Neural progenitor cell (in vitro differentiated cells): Measurements from ENCODE around the gene PKD2L2. TPM values are rescaled to one million over a fixed set of nuclear protein-coding genes. Genes with fewer than 3 reads are reported as not detected.
"Not testable (repeated sequence)": the region's sequence is repeated elsewhere in the genome, so short reads cannot be mapped to it uniquely, and the experiment has no call there.

Source experiments
- DNase-seq: peaks from one replicate; pipeline ENCODE4 v3.0.0-alpha.2; 2016; ENCODE audit warnings: low spot score
- H2AFZ ChIP-seq: fragments of 200-600 bp; sonication (generic); replicated peaks from 2 replicates; pipeline ENCODE4 v1.6.1; 2016; ENCODE audit warnings: antibody characterized with exemption
- H3F3A ChIP-seq: fragments of 200-600 bp; sonication (generic); 2 replicates; pipeline ENCODE4 v1.6.1; 2016; ENCODE audit warnings: antibody characterized with exemption, low read depth
- H3K27ac ChIP-seq: fragments of 200-600 bp; sonication (generic); 2 replicates; pipeline ENCODE4 v1.5.1; 2016; ENCODE audit warnings: mild to moderate bottlenecking
- H3K27me3 ChIP-seq: fragments of 200-600 bp; sonication (generic); 2 replicates; pipeline ENCODE4 v1.6.1; 2016; ENCODE audit warnings: mild to moderate bottlenecking, moderate library complexity
- H3K36me3 ChIP-seq: fragments of 200-600 bp; sonication (generic); 2 replicates; pipeline ENCODE4 v1.5.1; 2016
- H3K4me1 ChIP-seq: fragments of 200-600 bp; sonication (generic); 2 replicates; pipeline ENCODE4 v1.6.1; 2016; ENCODE audit warnings: mixed run types
- H3K4me2 ChIP-seq: fragments of 200-600 bp; sonication (generic); 2 replicates; pipeline ENCODE4 v1.6.1; 2016
- H3K4me3 ChIP-seq: fragments of 200-600 bp; sonication (generic); 2 replicates; pipeline ENCODE4 v1.5.1; 2016
- H3K79me2 ChIP-seq: fragments of 200-600 bp; sonication (generic); 2 replicates; pipeline ENCODE4 v1.6.1; 2016; ENCODE audit warnings: low read depth
- H3K9ac ChIP-seq: fragments of 200-600 bp; sonication (generic); 2 replicates; pipeline ENCODE4 v1.6.1; 2016
- H3K9me3 ChIP-seq: fragments of 200-600 bp; sonication (generic); 2 replicates; pipeline ENCODE4 v1.5.1; 2016; ENCODE audit warnings: low read depth
- H4K20me1 ChIP-seq: fragments of 200-600 bp; sonication (generic); 2 replicates; pipeline ENCODE4 v1.6.1; 2016; ENCODE audit warnings: low read depth
- H3K27ac Mint-ChIP-seq: 3 replicates; pipeline ENCODE4 v1.8.0; 2021; ENCODE audit warnings: mixed read lengths
- H3K27me3 Mint-ChIP-seq: 2 replicates; pipeline ENCODE4 v1.8.0; 2022; ENCODE audit warnings: low read depth, mild to moderate bottlenecking, inconsistent platforms, moderate library complexity, mixed read lengths; ENCODE audit not compliant: insufficient read depth
- H3K36me3 Mint-ChIP-seq: 3 replicates; pipeline ENCODE4 v1.8.0; 2021; ENCODE audit warnings: mixed read lengths
- H3K4me1 Mint-ChIP-seq: 3 replicates; pipeline ENCODE4 v1.8.0; 2021; ENCODE audit warnings: mixed read lengths
- H3K4me3 Mint-ChIP-seq: 3 replicates; pipeline ENCODE4 v1.8.0; 2021; ENCODE audit warnings: mild to moderate bottlenecking, moderate library complexity, mixed read lengths
- H3K9me3 Mint-ChIP-seq: 3 replicates; pipeline ENCODE4 v1.8.0; 2020; ENCODE audit warnings: mixed read lengths
- CTCF ChIP-seq: fragments of 200-600 bp; sonication (generic); IDR thresholded peaks from 2 replicates; pipeline ENCODE4 v1.5.1; 2017; ENCODE audit warnings: antibody characterized with exemption, mild to moderate bottlenecking
- EZH2 ChIP-seq: fragments of 200-600 bp; sonication (generic); IDR thresholded peaks from 2 replicates; pipeline ENCODE4 v1.6.1; 2017; ENCODE audit warnings: antibody characterized with exemption, mild to moderate bottlenecking, moderate library complexity
- EZH2phosphoT487 ChIP-seq: fragments of 200-600 bp; sonication (generic); IDR thresholded peaks from 2 replicates; pipeline ENCODE4 v1.6.1; 2017; ENCODE audit warnings: antibody characterized with exemption
- total RNA-seq: library from RNA; depleted of rRNA; stranded (reverse); fragments of >200 nt; gene quantifications from 2 replicates; pipeline ENCODE4 v1.2.3, GENCODE V29; 2015; ENCODE audit warnings: low replicate concordance

PKD2L2 gene
- total RNA-seq, 1 donor from 2014 or later: not detected

- no peaks in the 10 kb centered on the region for H3K79me2 ChIP-seq
- no peak for TF ChIP-seq EZH2
- TF ChIP-seq CTCF: no peak
- no peak for TF ChIP-seq EZH2phosphoT487
These were observed 27.0 kb upstream of the PKD2L2 start for GRCh38 chr5:137862251-137862650.

GRCh38 chr5:137863653-137864052 lies 25.6 kb upstream of the PKD2L2 start:
- DNase-seq, H3K79me2 ChIP-seq, H3K4me3 Mint-ChIP-seq, H3K4me1 ChIP-seq, H3K4me1 Mint-ChIP-seq, H3F3A ChIP-seq, H3K4me2 ChIP-seq, H3K27ac ChIP-seq, H4K20me1 ChIP-seq, H3K9me3 Mint-ChIP-seq, H3K4me3 ChIP-seq, H3K9ac ChIP-seq, H3K27me3 ChIP-seq, H3K36me3 Mint-ChIP-seq, H3K36me3 ChIP-seq, H3K27ac Mint-ChIP-seq, H3K9me3 ChIP-seq, H3K27me3 Mint-ChIP-seq, H2AFZ ChIP-seq: not testable (repeated sequence)

More at GRCh38 chr5:137862251-137862650, 27.0 kb upstream of the PKD2L2 start:
- Histone ChIP-seq H3K27ac (no peak overlapping the region), H3K9ac (no peak overlapping the region), H3K4me1 (no peaks in the 10 kb centered on the region), H4K20me1 (no peaks in the 10 kb centered on the region), H3K36me3 (no peaks in the 10 kb centered on the region), H3K27me3 (no peaks in the 10 kb centered on the region), H2AFZ (no peak overlapping the region), H3K9me3 (no peaks in the 10 kb centered on the region), H3K4me3 (no peak overlapping the region), H3F3A (no peaks in the 10 kb centered on the region), H3K4me2 (no peak overlapping the region)
- Mint-ChIP-seq H3K27me3 (no peaks in the 10 kb centered on the region), H3K36me3 (no peaks in the 10 kb centered on the region), H3K4me3 (no peak overlapping the region), H3K4me1 (no peaks in the 10 kb centered on the region), H3K9me3 (no peaks in the 10 kb centered on the region), H3K27ac (no peak overlapping the region)
- no peak for DNase-seq

GRCh38 chr5:137866541-137867388 lies 22.5 kb upstream of the PKD2L2 start:
- Mint-ChIP-seq H3K27ac (no peak overlapping the region), H3K4me3 (no peak overlapping the region), H3K36me3 (no peaks in the 10 kb centered on the region), H3K9me3 (no peaks in the 10 kb centered on the region), H3K27me3 (no peaks in the 10 kb centered on the region), H3K4me1 (peaks cover 20% of the 10 kb centered on the region)
- Histone ChIP-seq H2AFZ (no peak overlapping the region), H3K27ac (no peak overlapping the region), H3F3A (no peaks in the 10 kb centered on the region), H3K36me3 (no peaks in the 10 kb centered on the region), H3K27me3 (no peaks in the 10 kb centered on the region), H4K20me1 (no peaks in the 10 kb centered on the region), H3K4me1 (no peaks in the 10 kb centered on the region), H3K9ac (no peak overlapping the region), H3K4me3 (no peak overlapping the region), H3K9me3 (no peaks in the 10 kb centered on the region), H3K79me2 (no peaks in the 10 kb centered on the region), H3K4me2 (no peak overlapping the region)
- no peak for TF ChIP-seq EZH2
- TF ChIP-seq EZH2phosphoT487: no peak
- no peak for TF ChIP-seq CTCF
- no peak for DNase-seq

- Histone ChIP-seq H3K9ac (no peak within 1 kb of the TSS), H3K27ac (no peak within 1 kb of the TSS), H3K4me3 (no peak within 1 kb of the TSS), H3K27me3 (no peaks in the 10 kb centered on the region), H3K4me2 (no peak within 1 kb of the TSS), H3K79me2 (no peaks in the 10 kb centered on the region), H3F3A (no peaks in the 10 kb centered on the region), H3K9me3 (no peaks in the 10 kb centered on the region), H3K36me3 (no peaks in the 10 kb centered on the region), H2AFZ (no peak within 1 kb of the TSS), H3K4me1 (peaks cover 8% of the 10 kb centered on the region), H4K20me1 (no peaks in the 10 kb centered on the region)
- no peak within 1 kb of the TSS for H3K27ac Mint-ChIP-seq
- no peak for DNase-seq
- H3K4me3 Mint-ChIP-seq: no peak within 1 kb of the TSS
- H3K36me3 Mint-ChIP-seq: no peaks in the 10 kb centered on the region
- no peaks in the 10 kb centered on the region for H3K27me3 Mint-ChIP-seq
- H3K4me1 Mint-ChIP-seq: peaks cover 26% of the 10 kb centered on the region
- H3K9me3 Mint-ChIP-seq: no peaks in the 10 kb centered on the region
- TF ChIP-seq EZH2phosphoT487 (no peak), CTCF (no peak), EZH2 (no peak)
These were observed 21.6 kb upstream of the PKD2L2 start, which contains the start of gene MYOT for GRCh38 chr5:137867664-137868063. Gene MYOT (plus strand): TSS chr5:137867860. CDS start chr5:137870652, 2,792 bp downstream.
